PC-3 (cell line): ENCODE data around the gene TMEM163.

Experiments used
- CTCF ChIP-seq: fragments of 300-600 bp; sonication (generic); conservative IDR thresholded peaks from 2 replicates; pipeline ENCODE4 v1.5.1; 2017; ENCODE audit warnings: antibody characterized with exemption, low read depth, mild to moderate bottlenecking, low read length
- EZH2phosphoT487 ChIP-seq: fragments of 300-600 bp; sonication (generic); IDR thresholded peaks from 2 replicates; pipeline ENCODE4 v1.6.1; 2018; ENCODE audit warnings: mild to moderate bottlenecking, antibody characterized with exemption, low read length, borderline replicate concordance

- TF ChIP-seq CTCF (no peak), EZH2phosphoT487 (no peak)
Observed at GRCh38 chr2:134459706-134460406, 258.9 kb downstream of the TMEM163 start.
